IMR-90 (cell line): ENCODE measurements around the gene E2F8. TPM values are rescaled to one million over a fixed set of nuclear protein-coding genes. Genes with fewer than 3 reads are reported as not detected.

Source experiments
- ATAC-seq: fragments of 200-7000 bp; cut with Tn5 transposase; 2 replicates; pipeline ENCODE4 v1.9.1; 2020; ENCODE audit warnings: low read depth, mild to moderate bottlenecking, moderate library complexity
- BruUV-seq: library from RNA; stranded (reverse); fragments of 400-500 nt; replicated peaks from 2 replicates; lab custom pipeline; 2021; lab: Mats Ljungman, UMichigan
- CTCF ChIA-PET: fragments of 300-600 bp; formaldehyde crosslinking; extraction: SDS; loops from one replicate; lab custom pipeline; 2021; ENCODE audit warnings: antibody characterized with exemption; lab: Yijun Ruan, JAX
- POLR2A ChIA-PET: fragments of 300-600 bp; sonication (Branson Sonifier 250); formaldehyde crosslinking; loops from one replicate; lab custom pipeline; 2022; ENCODE audit warnings: antibody characterized with exemption; ENCODE audit not compliant: unreplicated experiment; lab: Charles Lee
- DNase-seq: peaks from one replicate; pipeline ENCODE4 v3.0.0; 2013
- H2AFZ ChIP-seq: replicated peaks from 2 replicates; pipeline ENCODE3; 2013; ENCODE audit warnings: low read length, mild to moderate bottlenecking; ENCODE audit not compliant: poor library complexity
- H2AK5ac ChIP-seq: 2 replicates; pipeline ENCODE4 v1.6.1; 2013; ENCODE audit warnings: low read depth, low read length, inconsistent platforms
- H2AK9ac ChIP-seq: replicated peaks from 2 replicates; pipeline ENCODE3; 2013; ENCODE audit warnings: mild to moderate bottlenecking, low read depth, low read length, moderate library complexity; ENCODE audit not compliant: poor library complexity
- H2BK120ac ChIP-seq: 2 replicates; pipeline ENCODE4 v1.6.1; 2013; ENCODE audit warnings: low read depth, low read length, inconsistent platforms
- H2BK15ac ChIP-seq: 3 replicates; pipeline ENCODE4 v1.6.1; 2013; ENCODE audit warnings: low read depth, low read length, inconsistent platforms
- H2BK20ac ChIP-seq: 2 replicates; pipeline ENCODE4 v1.6.1; 2013; ENCODE audit warnings: low read depth, mild to moderate bottlenecking, inconsistent platforms, low read length, moderate library complexity
- H2BK5ac ChIP-seq: 2 replicates; pipeline ENCODE4 v1.6.1; 2013; ENCODE audit warnings: mild to moderate bottlenecking, low read depth, low read length, inconsistent platforms; ENCODE audit not compliant: poor library complexity, severe bottlenecking
- H3K14ac ChIP-seq: replicated peaks from 2 replicates; pipeline ENCODE4 v1.6.1; 2013; ENCODE audit warnings: low read depth, low read length, inconsistent platforms
- H3K18ac ChIP-seq: 2 replicates; pipeline ENCODE4 v1.6.1; 2013; ENCODE audit warnings: low read depth, low read length, control low read depth
- H3K23ac ChIP-seq: 2 replicates; pipeline ENCODE4 v1.6.1; 2013; ENCODE audit warnings: low read depth, low read length, inconsistent platforms
- H3K27ac ChIP-seq: 2 replicates; pipeline ENCODE4 v1.5.1; 2013; ENCODE audit warnings: mild to moderate bottlenecking, control low read depth, low read length; ENCODE audit not compliant: insufficient read depth
- H3K27me3 ChIP-seq: 2 replicates; pipeline ENCODE4 v1.6.1; 2013; ENCODE audit warnings: low read length; ENCODE audit not compliant: control insufficient read depth, insufficient read depth
- H3K36me3 ChIP-seq: 2 replicates; pipeline ENCODE4 v1.6.1; 2013; ENCODE audit warnings: low read length, mixed read lengths; ENCODE audit not compliant: control insufficient read depth, insufficient read depth
- H3K4ac ChIP-seq: 2 replicates; pipeline ENCODE4 v1.6.1; 2013; ENCODE audit warnings: low read depth, low read length, inconsistent platforms
- H3K4me1 ChIP-seq: 2 replicates; pipeline ENCODE4 v1.6.1; 2013; ENCODE audit warnings: low read length, mixed read lengths; ENCODE audit not compliant: control insufficient read depth, insufficient read depth
- H3K4me2 ChIP-seq: 2 replicates; pipeline ENCODE4 v1.6.1; 2013; ENCODE audit warnings: low read depth, mild to moderate bottlenecking, control low read depth, low read length, moderate library complexity
- H3K4me3 ChIP-seq: 2 replicates; pipeline ENCODE4 v1.5.1; 2013; ENCODE audit warnings: low read depth, mild to moderate bottlenecking, control low read depth, low read length, moderate library complexity; ENCODE audit not compliant: insufficient read depth
- H3K56ac ChIP-seq: 2 replicates; pipeline ENCODE4 v1.6.1; 2013; ENCODE audit warnings: low read length, inconsistent platforms; ENCODE audit not compliant: insufficient read depth; ENCODE audit errors: extremely low read depth
- H3K79me1 ChIP-seq, 2 experiments: 2 replicates each; pipeline ENCODE4 v1.6.1; 2013; ENCODE audit warnings: low read length in 2 of 2, inconsistent platforms in 1 of 2, low read depth in 1 of 2
- H3K9ac ChIP-seq: 2 replicates; pipeline ENCODE4 v1.6.1; 2013; ENCODE audit warnings: low read depth, low read length, control low read depth
- H3K9me1 ChIP-seq: 2 replicates; pipeline ENCODE4 v1.6.1; 2013; ENCODE audit warnings: low read length, inconsistent platforms; ENCODE audit not compliant: insufficient read depth
- H3K9me3 ChIP-seq: 2 replicates; pipeline ENCODE4 v1.6.1; 2013; ENCODE audit warnings: low read length; ENCODE audit not compliant: control insufficient read depth, insufficient read depth
- H4K20me1 ChIP-seq: 2 replicates; pipeline ENCODE4 v1.6.1; 2013; ENCODE audit warnings: low read length, inconsistent platforms; ENCODE audit not compliant: insufficient read depth
- H4K5ac ChIP-seq: 2 replicates; pipeline ENCODE4 v1.6.1; 2013; ENCODE audit warnings: mild to moderate bottlenecking, low read depth, low read length, control low read depth
- H4K8ac ChIP-seq, 2 experiments: 2 replicates each; pipeline ENCODE4 v1.6.1; 2013; ENCODE audit warnings: low read depth in 2 of 2, low read length in 2 of 2, control low read depth in 1 of 2, inconsistent platforms in 1 of 2
- H4K91ac ChIP-seq: 2 replicates; pipeline ENCODE4 v1.6.1; 2013; ENCODE audit warnings: low read depth, low read length, inconsistent platforms; ENCODE audit not compliant: insufficient read depth
- CEBPB ChIP-seq: IDR thresholded peaks from 2 replicates; pipeline ENCODE4 v1.6.1; 2012; ENCODE audit warnings: low read depth, low read length, improper control_type of control experiment
- NFE2L2 ChIP-seq: fragments of 150-350 bp; IDR thresholded peaks from 2 replicates; pipeline ENCODE4 v1.6.1; 2016; ENCODE audit warnings: low read depth, mild to moderate bottlenecking, low read length
- POLR2A ChIP-seq: IDR thresholded peaks from 2 replicates; pipeline ENCODE4 v1.6.1; 2012; ENCODE audit warnings: mild to moderate bottlenecking, low read depth, low read length
- RAD21 ChIP-seq: IDR thresholded peaks from 2 replicates; pipeline ENCODE4 v1.6.1; 2012; ENCODE audit warnings: low read length, improper control_type of control experiment
- WGBS, 2 experiments: methylation state at CpG; one replicate each; pipeline versions ENCODE4 v1.1.5 to v1.1.7; 2013; ENCODE audit warnings: missing lambda C conversion rate in 2 of 2; ENCODE audit not compliant: insufficient read length in 1 of 2; ENCODE audit errors: extremely low coverage in 2 of 2; 5-methylcytosine and 5-hydroxymethylcytosine counted together
- dilution Hi-C: fragments of 300-500 bp; cut with HindIII; formaldehyde crosslinking; loops from one replicate; pipeline ENCODE4 v1.14.3; 2018; ENCODE audit warnings: low sequenced_read_pairs; ENCODE audit not compliant: unreplicated experiment
- in situ Hi-C: fragments of 300-500 bp; cut with MboI; formaldehyde crosslinking; loops from 3 replicates; pipeline ENCODE4 v1.14.3; 2019; ENCODE audit warnings: low sequenced_read_pairs, inconsistent platforms, mixed read lengths
- intact Hi-C: fragments of 100-400 bp; cut with micrococcal nuclease; formaldehyde crosslinking; loops from 2 replicates; pipeline ENCODE4 v1.10.0; 2022
- polyA plus RNA-seq, 3 experiments: library from polyadenylated mRNA; depleted of rRNA; stranded (reverse); fragments of >200 nt; gene quantifications; 2 replicates each; pipeline ENCODE4 v1.2.3, GENCODE V29; 2012; ENCODE audit warnings: low replicate concordance in 1 of 3
- total RNA-seq: library from RNA; depleted of rRNA; stranded (reverse); fragments of >200 nt; gene quantifications from 2 replicates; pipeline ENCODE4 v1.2.3, GENCODE V29; 2012
- TF ChIP-seq, protein P1 (sequence below): fragments of 150-350 bp; IDR thresholded peaks from 2 replicates; pipeline ENCODE4 v1.6.1; 2017; ENCODE audit warnings: mild to moderate bottlenecking, antibody characterized with exemption, low read length, low read depth

The E2F8 gene
- total and polyA plus RNA-seq, 2 of the 4 experiments (the other 2 are of a cell fraction), result 1.1 to 2.3 TPM

DNA sequence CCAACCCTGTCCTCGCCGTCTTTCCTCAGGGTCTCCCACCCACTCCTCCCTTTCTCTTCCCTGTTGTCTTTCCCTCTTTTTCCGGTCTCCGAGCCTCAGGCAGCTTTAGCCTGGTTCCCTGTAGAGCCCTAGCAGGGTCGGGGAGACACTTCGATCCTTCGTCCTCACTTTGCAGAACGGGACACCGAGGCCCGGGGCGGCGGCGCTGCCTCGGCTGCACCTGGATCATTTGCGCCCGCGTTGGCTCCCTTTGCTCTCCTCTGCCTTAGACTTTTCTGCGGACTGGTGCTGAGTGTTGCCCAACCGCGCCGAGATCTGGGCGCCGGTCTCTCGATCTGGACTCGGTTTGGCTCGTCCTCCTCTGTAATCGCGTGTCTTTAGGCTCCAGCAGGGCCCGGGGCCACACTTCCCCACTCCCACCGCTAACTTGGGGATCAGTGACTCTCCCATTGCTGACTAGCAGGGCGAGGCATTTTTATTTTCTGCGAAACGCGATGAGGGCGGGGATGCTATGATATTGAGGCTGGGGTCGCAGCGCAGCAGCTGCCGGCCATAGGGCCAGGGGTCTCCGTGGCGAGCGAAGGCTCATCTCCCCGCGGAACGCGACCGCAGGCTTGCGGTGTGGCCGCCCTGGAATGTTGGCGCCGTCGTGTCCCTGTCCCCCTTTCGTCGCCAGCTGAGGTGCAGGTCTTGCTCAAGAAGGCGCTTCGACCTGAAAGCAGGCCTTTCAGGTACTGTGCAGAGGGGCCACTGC lies 1.6 kb upstream of the E2F8 start:
- Histone ChIP-seq H4K8ac (no peak overlapping the region; a peak in 1 of 4 replicates), H3K14ac (no peak overlapping the region), H3K9ac (peak overlapping the region; percentile 22; the same call in 1 of the 2 replicates), H3K9me1 (no peaks in the 10 kb centered on the region; the same call in 1 of the 2 replicates), H3K4ac (no peak overlapping the region), H3K18ac (no peak overlapping the region), H3K36me3 (no peaks in the 10 kb centered on the region), H3K4me2 (peak overlapping the region; percentile 86), H3K9me3 (no peaks in the 10 kb centered on the region), H3K4me1 (no peaks in the 10 kb centered on the region), H2BK120ac (no peak overlapping the region), H2BK15ac (no peak overlapping the region), H3K4me3 (peak overlapping the region; percentile 47), H3K79me1 (peaks cover 0 to 5% of the 10 kb centered on the region in 2 experiments; a peak in 1 of 4 replicates), H3K56ac (no peak overlapping the region), H4K20me1 (no peaks in the 10 kb centered on the region), H2AK9ac (peak overlapping the region; percentile 30), H3K23ac (peak overlapping the region; percentile 65), H4K5ac (no peak overlapping the region), H2BK5ac (no peak overlapping the region), H2BK20ac (no peak overlapping the region), H3K27ac (no peak overlapping the region; the same call in 1 of the 2 replicates), H2AFZ (peak overlapping the region; percentile 94), H3K27me3 (peaks cover 30% of the 10 kb centered on the region), H2AK5ac (no peak overlapping the region), H4K91ac (no peak overlapping the region)
- TF ChIP-seq RAD21 (no peak), NFE2L2 (no peak), POLR2A (no peak), CEBPB (peak; percentile 66)
- TF ChIP-seq, protein P1, sequence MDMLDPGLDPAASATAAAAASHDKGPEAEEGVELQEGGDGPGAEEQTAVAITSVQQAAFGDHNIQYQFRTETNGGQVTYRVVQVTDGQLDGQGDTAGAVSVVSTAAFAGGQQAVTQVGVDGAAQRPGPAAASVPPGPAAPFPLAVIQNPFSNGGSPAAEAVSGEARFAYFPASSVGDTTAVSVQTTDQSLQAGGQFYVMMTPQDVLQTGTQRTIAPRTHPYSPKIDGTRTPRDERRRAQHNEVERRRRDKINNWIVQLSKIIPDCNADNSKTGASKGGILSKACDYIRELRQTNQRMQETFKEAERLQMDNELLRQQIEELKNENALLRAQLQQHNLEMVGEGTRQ, result no peak
- no peak for ATAC-seq
- in situ Hi-C loops, result no loop called here
- dilution Hi-C loops, result no loop called here
- POLR2A ChIA-PET, result no interaction called here
- WGBS, 2 experiments, result 15% methylated on average over 44 of the region's 55 CpGs; no CpG with 5 or more reads in 1 of the 2 experiments
- no TSS peak for BruUV-seq
- CTCF ChIA-PET, result interaction anchor here (0.6 kb wide), 1 partner anchor 1877 kb away, joined by 4 read pairs; no protein-coding TSS in a partner anchor
- no peak for DNase-seq
- intact Hi-C loops, result loop anchor here (5.0 kb wide), 2 partner anchors 125 to 165 kb away; partner anchors contain the start of gene ZDHHC13
